ENCODE measurements around the gene PDE8A. TPM values are rescaled to one million over a fixed set of nuclear protein-coding genes. Genes with fewer than 3 reads are reported as not detected.

Gene PDE8A
- total and polyA plus RNA-seq, 12 donors, result 10.9 to 46.7 (median 17.4) TPM

- DNase-seq, result no peak
- no peak overlapping the region for H3K27ac ChIP-seq
- no peak overlapping the region for H3K4me3 ChIP-seq
- peaks cover 26 to 95% (median 74%) of the 10 kb centered on the region in 9 donors for H3K4me1 ChIP-seq
- H3K9me3 ChIP-seq, result no peaks in the 10 kb centered on the region
- intact Hi-C loops (cut with DNase I), result loop anchor here in 1 of 10 donors (10.0 kb wide), 1 partner anchor 52 kb away; no protein-coding TSS in a partner anchor
- H3K36me3 ChIP-seq, result no peaks in the 10 kb centered on the region
- no peak for TF ChIP-seq CTCF (IDR thresholded peaks at IDR 0.05)
- H3K27me3 ChIP-seq, result no peaks in the 10 kb centered on the region
- 81 to 87% methylated on average over 3 of the region's 3 CpGs for WGBS, 2 donors
- ATAC-seq, result no peak
Measured at GRCh38 chr15:85006655-85007054, 25.0 kb downstream of the PDE8A start.

- DNase-seq (no peak), ATAC-seq (no peak)
- H3K27ac ChIP-seq, result peak overlapping the region in 1 of 10 donors; percentile 30
- H3K4me3 ChIP-seq, result no peak overlapping the region
- intact Hi-C loops (cut with DNase I), result loop anchor here in 1 of 10 donors (10.0 kb wide), 1 partner anchor 52 kb away; no protein-coding TSS in a partner anchor
- peaks cover 26 to 91% (median 74%) of the 10 kb centered on the region in 9 donors for H3K4me1 ChIP-seq
- H3K36me3 ChIP-seq, result no peaks in the 10 kb centered on the region
- TF ChIP-seq CTCF (IDR thresholded peaks at IDR 0.05), result no peak
- no peaks in the 10 kb centered on the region for H3K9me3 ChIP-seq
- H3K27me3 ChIP-seq, result no peaks in the 10 kb centered on the region
- WGBS, 2 donors, result 82 to 95% methylated on average over 5 of the region's 5 CpGs
Measured at GRCh38 chr15:85007137-85007536, 25.5 kb downstream of the PDE8A start.

GRCh38 chr15:85007741-85008397 lies 26.2 kb downstream of the PDE8A start:
- DNase-seq, result no peak
- intact Hi-C loops (cut with DNase I), result loop anchor here in 1 of 10 donors (10.0 kb wide), 1 partner anchor 53 kb away; no protein-coding TSS in a partner anchor
- 65 to 83% methylated on average over 4 of the region's 4 CpGs for WGBS, 2 donors
- H3K27ac ChIP-seq, result peak overlapping the region in 6 of 10 donors; percentile 3 to 85 (median 54)
- no peak for TF ChIP-seq CTCF (IDR thresholded peaks at IDR 0.05)
- no peaks in the 10 kb centered on the region for H3K27me3 ChIP-seq
- no peaks in the 10 kb centered on the region for H3K9me3 ChIP-seq
- no peak overlapping the region for H3K4me3 ChIP-seq
- peaks cover 24 to 84% (median 67%) of the 10 kb centered on the region in 9 donors for H3K4me1 ChIP-seq
- H3K36me3 ChIP-seq, result no peaks in the 10 kb centered on the region
- no peak for ATAC-seq

GRCh38 chr15:85008474-85009260 lies 27.0 kb downstream of the PDE8A start:
- no peak for TF ChIP-seq CTCF (IDR thresholded peaks at IDR 0.05)
- Histone ChIP-seq H3K4me3 (no peak overlapping the region), H3K4me1 (peaks cover 24 to 78% (median 61%) of the 10 kb centered on the region in 9 donors), H3K36me3 (no peaks in the 10 kb centered on the region), H3K27ac (peak overlapping the region in 7 of 10 donors; percentile 11 to 85 (median 76)), H3K9me3 (no peaks in the 10 kb centered on the region), H3K27me3 (no peaks in the 10 kb centered on the region)
- ATAC-seq (peak in 1 of 8 donors; percentile 15), DNase-seq (no peak)
- intact Hi-C loops (cut with DNase I), result loop anchor here in 1 of 10 donors (10.0 kb wide), 1 partner anchor 54 kb away; no protein-coding TSS in a partner anchor
- 62 to 73% methylated on average over 5 of the region's 5 CpGs for WGBS, 2 donors

Data from heart right ventricle (tissue), 16 donors.